Measurements from ENCODE around the gene CACNA1H. TPM values are rescaled to one million over a fixed set of nuclear protein-coding genes. Genes with fewer than 3 reads are reported as not detected.

CACNA1H gene
- total and polyA plus RNA-seq, 2 donors (not counting 3 experiments of a cell fraction or from before 2014, with no cell fraction given): 0.03 TPM; not detected in 1

DNA sequence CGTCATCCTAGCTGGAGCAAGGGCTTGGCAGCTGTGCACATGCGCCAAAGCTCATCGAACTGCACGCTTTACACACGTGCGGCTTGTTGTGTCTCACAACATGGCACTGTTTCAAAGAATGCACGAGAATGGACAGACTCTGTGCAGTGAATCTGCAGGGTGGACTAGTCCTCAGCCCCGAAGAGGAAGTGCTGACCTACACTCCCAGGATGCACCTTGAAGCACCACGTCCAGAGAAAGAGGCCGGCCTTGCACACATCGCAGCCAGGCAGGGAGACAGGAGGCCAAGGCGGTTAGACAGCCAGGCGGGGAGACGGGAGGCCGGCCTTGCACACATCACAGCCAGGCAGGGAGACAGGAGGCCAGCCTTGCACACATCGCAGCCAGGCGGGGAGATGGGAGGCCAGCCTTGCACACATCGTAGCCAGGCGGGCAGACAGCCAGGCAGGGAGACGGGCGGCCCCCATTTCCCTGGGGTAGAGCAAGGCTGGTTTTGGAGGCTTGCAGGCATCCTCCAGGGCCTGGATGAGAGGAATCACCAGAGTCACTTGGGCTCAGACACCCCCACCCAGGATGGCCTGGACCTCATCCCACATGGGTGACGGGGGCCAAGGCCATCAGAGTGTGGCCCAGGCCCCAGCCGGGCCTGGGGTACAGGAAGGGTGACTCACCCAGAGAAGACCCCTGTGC is 9.0 kb upstream of the CACNA1H start:
- Histone ChIP-seq H3K27ac (ENCODE audit: insufficient read depth, low read depth, low read length) (no peak overlapping the region), H3K4me1 (ENCODE audit: control insufficient read depth, extremely low read depth, insufficient read depth, low read length) (no peaks in the 10 kb centered on the region), H3K79me2 (ENCODE audit: control insufficient read depth, insufficient read depth, low read length) (no peaks in the 10 kb centered on the region), H4K20me1 (replicated peaks; ENCODE audit: control insufficient read depth, extremely low read depth, insufficient read depth, low read length) (no peaks in the 10 kb centered on the region), H3K27me3 (ENCODE audit: control insufficient read depth in 2 of 2, insufficient read depth in 2 of 2, low read length in 2 of 2) (no peaks in the 10 kb centered on the region), H3K4me3 (replicated peaks in 1 of 3; ENCODE audit: insufficient read depth in 1 of 3, low read depth in 1 of 3, low read length in 3 of 3) (no peak overlapping the region), H2AFZ (ENCODE audit: low read depth, low read length) (no peak overlapping the region), H3K36me3 (ENCODE audit: control insufficient read depth in 2 of 2, extremely low read depth in 1 of 2, insufficient read depth in 2 of 2, low read length in 2 of 2) (no peaks in the 10 kb centered on the region), H3K9ac (replicated peaks; ENCODE audit: extremely low read depth, insufficient read depth, low read length) (no peak overlapping the region), H3K9me1 (replicated peaks; ENCODE audit: control insufficient read depth, extremely low read depth, insufficient read depth, low read length) (no peaks in the 10 kb centered on the region), H3K4me2 (ENCODE audit: insufficient read depth, low read length) (no peak overlapping the region), H3K9me3 (replicated peaks; ENCODE audit: control insufficient read depth, insufficient read depth, low read length) (no peaks in the 10 kb centered on the region)
- DNase-seq (ENCODE audit: low read depth, low spot score) (no peak), FAIRE-seq (no peak)
- POLR2A ChIA-PET: no interaction called here
- CTCF ChIA-PET: interaction anchor here (0.8 kb wide), 1 partner anchor 33 kb away, joined by 3 read pairs; no protein-coding TSS in a partner anchor
- dilution Hi-C loops (cut with MboI; ENCODE audit: extremely low pct_ligation_motif_present, low sequenced_read_pairs) (no loop called here), intact Hi-C loops (cut with micrococcal nuclease) (no loop called here)
- TF ChIP-seq FOS (IDR thresholded peaks at IDR 0.05; ENCODE audit: borderline replicate concordance, insufficient read depth, low read length) (no peak), EZH2 (IDR thresholded peaks at IDR 0.05; ENCODE audit: borderline replicate concordance, low read depth, low read length, severe bottlenecking) (no peak), POLR2AphosphoS5 (IDR thresholded peaks at IDR 0.05; ENCODE audit: insufficient read depth, low read depth, low read length) (no peak), MYC (IDR thresholded peaks at IDR 0.05; ENCODE audit: low read depth, low read length) (no peak), POLR2A (IDR thresholded peaks at IDR 0.05; ENCODE audit: low read depth, low read length) (no peak), JUN (IDR thresholded peaks at IDR 0.05; ENCODE audit: borderline replicate concordance, insufficient read depth, insufficient read length, low read depth) (no peak), GATA2 (IDR thresholded peaks at IDR 0.05; ENCODE audit: insufficient read depth, insufficient read length, low read depth, low read length) (no peak)
- TF ChIP-seq, protein P1, sequence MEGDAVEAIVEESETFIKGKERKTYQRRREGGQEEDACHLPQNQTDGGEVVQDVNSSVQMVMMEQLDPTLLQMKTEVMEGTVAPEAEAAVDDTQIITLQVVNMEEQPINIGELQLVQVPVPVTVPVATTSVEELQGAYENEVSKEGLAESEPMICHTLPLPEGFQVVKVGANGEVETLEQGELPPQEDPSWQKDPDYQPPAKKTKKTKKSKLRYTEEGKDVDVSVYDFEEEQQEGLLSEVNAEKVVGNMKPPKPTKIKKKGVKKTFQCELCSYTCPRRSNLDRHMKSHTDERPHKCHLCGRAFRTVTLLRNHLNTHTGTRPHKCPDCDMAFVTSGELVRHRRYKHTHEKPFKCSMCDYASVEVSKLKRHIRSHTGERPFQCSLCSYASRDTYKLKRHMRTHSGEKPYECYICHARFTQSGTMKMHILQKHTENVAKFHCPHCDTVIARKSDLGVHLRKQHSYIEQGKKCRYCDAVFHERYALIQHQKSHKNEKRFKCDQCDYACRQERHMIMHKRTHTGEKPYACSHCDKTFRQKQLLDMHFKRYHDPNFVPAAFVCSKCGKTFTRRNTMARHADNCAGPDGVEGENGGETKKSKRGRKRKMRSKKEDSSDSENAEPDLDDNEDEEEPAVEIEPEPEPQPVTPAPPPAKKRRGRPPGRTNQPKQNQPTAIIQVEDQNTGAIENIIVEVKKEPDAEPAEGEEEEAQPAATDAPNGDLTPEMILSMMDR (IDR thresholded peaks at IDR 0.05; ENCODE audit: extremely low read depth in 1 of 2, insufficient read depth in 1 of 2, low read depth in 1 of 2, low read length in 2 of 2): no peak
- TF ChIP-seq, protein P2, sequence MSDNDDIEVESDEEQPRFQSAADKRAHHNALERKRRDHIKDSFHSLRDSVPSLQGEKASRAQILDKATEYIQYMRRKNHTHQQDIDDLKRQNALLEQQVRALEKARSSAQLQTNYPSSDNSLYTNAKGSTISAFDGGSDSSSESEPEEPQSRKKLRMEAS (IDR thresholded peaks at IDR 0.05; ENCODE audit: insufficient read depth, insufficient read length): no peak
- BruUV-seq (replicated peaks): no TSS peak

Measured in endothelial cell of umbilical vein (primary cell).